ENCODE data around the gene CRKL.

DNA sequence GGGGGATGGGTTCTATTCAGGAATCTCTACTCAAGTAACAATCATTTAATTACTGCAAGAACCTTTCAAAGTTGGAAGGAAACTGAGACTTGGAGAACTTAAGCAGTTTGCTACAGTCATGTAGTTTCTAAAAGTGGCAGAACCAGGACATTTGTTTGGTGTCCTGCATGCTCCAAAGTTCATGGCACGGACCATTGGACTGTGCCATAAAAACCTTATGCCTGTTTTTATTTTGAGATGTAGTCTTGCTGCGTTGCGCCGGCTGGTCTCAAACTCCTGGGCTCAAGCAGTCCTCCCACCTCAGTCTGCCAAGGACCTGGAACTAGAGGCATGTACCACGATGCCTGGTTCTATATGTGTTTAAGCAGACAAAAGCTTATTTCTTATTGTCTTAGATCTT, 31.2 kb downstream of the CRKL start:
- TF ChIP-seq, protein P1, sequence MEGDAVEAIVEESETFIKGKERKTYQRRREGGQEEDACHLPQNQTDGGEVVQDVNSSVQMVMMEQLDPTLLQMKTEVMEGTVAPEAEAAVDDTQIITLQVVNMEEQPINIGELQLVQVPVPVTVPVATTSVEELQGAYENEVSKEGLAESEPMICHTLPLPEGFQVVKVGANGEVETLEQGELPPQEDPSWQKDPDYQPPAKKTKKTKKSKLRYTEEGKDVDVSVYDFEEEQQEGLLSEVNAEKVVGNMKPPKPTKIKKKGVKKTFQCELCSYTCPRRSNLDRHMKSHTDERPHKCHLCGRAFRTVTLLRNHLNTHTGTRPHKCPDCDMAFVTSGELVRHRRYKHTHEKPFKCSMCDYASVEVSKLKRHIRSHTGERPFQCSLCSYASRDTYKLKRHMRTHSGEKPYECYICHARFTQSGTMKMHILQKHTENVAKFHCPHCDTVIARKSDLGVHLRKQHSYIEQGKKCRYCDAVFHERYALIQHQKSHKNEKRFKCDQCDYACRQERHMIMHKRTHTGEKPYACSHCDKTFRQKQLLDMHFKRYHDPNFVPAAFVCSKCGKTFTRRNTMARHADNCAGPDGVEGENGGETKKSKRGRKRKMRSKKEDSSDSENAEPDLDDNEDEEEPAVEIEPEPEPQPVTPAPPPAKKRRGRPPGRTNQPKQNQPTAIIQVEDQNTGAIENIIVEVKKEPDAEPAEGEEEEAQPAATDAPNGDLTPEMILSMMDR (IDR thresholded peaks at IDR 0.05; ENCODE audit: borderline replicate concordance, extremely low read depth, low read length, poor library complexity, severe bottlenecking) = no peak
- TF ChIP-seq EZH2 (IDR thresholded peaks at IDR 0.05; ENCODE audit: borderline replicate concordance, low read depth, low read length, severe bottlenecking) = no peak

Measured in DND-41 (cell line).